ENCODE measurements around the gene SPINK13. TPM values are rescaled to one million over a fixed set of nuclear protein-coding genes. Genes with fewer than 3 reads are reported as not detected.

SPINK13 gene
- total RNA-seq = not detected in 2 replicates

GRCh38 chr5:148268566-148268965, at the start of gene SPINK13:
Gene SPINK13 (plus strand): TSS chr5:148268794. CDS start chr5:148270073, 1,279 bp downstream.

GRCh38 chr5:148238418-148238794, 30.2 kb upstream of the SPINK13 start, which contains the start of gene MARCOL:
Gene MARCOL (plus strand): TSS chr5:148238525. CDS start chr5:148238598, 73 bp downstream.

GRCh38 chr5:148312153-148312552, 43.6 kb downstream of the SPINK13 start, which contains the start of gene SPINK7:
Gene SPINK7 (plus strand): TSS chr5:148312423. CDS start chr5:148312484, 61 bp downstream.

GRCh38 chr5:148335259-148335658, 66.7 kb downstream of the SPINK13 start, which contains the start of gene SPINK9:
Gene SPINK9 (plus strand): TSS chr5:148335559. CDS start chr5:148335614, 55 bp downstream.

Other genes starting within 250 kb of the SPINK13 start
- not detected in 2 replicates for gene SPINK5, start 204.8 kb upstream of the SPINK13 start, total RNA-seq
- gene SPINK14, start 100.2 kb upstream of the SPINK13 start, total RNA-seq = not detected in 2 replicates
- not detected in 2 replicates for gene SPINK6, start 65.8 kb upstream of the SPINK13 start, total RNA-seq
- not detected in 2 replicates for gene MARCOL, start 30.3 kb upstream of the SPINK13 start, total RNA-seq
- not detected in 2 replicates for gene SPINK7, start 43.6 kb downstream of the SPINK13 start, total RNA-seq
- gene SPINK9, start 66.8 kb downstream of the SPINK13 start, total RNA-seq = not detected in 2 replicates
- gene FBXO38, start 115.2 kb downstream of the SPINK13 start, total RNA-seq = 18.2 and 21.1 TPM in 2 replicates